Aorta (tissue), 5 donors: ENCODE measurements around the gene RS1. TPM values are rescaled to one million over a fixed set of nuclear protein-coding genes. Genes with fewer than 3 reads are reported as not detected.

Experiments used
- ATAC-seq: fragments of 200-7000 bp; cut with Tn5 transposase; one replicate; pipeline ENCODE4 v1.9.1; 2022; ENCODE audit warnings: moderate library complexity; ENCODE audit not compliant: low FRiP score
- DNase-seq, 2 donors: peaks; one replicate each; pipeline ENCODE4 v3.0.0-alpha.2; 2020
- H3K27ac ChIP-seq, 2 donors: one replicate each; pipeline ENCODE4 v1.5.1; 2013; ENCODE audit warnings: low read length in 2 of 2, mild to moderate bottlenecking in 2 of 2, moderate library complexity in 2 of 2, control low read depth in 1 of 2, inconsistent platforms in 1 of 2, low read depth in 1 of 2
- H3K27me3 ChIP-seq, 2 donors: one replicate each; pipeline ENCODE4 v1.6.1; 2013; ENCODE audit warnings: control low read depth in 1 of 2, low read length in 1 of 2, mild to moderate bottlenecking in 1 of 2, moderate library complexity in 1 of 2; ENCODE audit not compliant: insufficient read depth in 2 of 2, control insufficient read depth in 1 of 2
- H3K36me3 ChIP-seq, 2 donors: one replicate each; pipeline ENCODE4 v1.6.1; 2013; ENCODE audit warnings: control low read depth in 1 of 2, low read length in 1 of 2, mild to moderate bottlenecking in 1 of 2; ENCODE audit not compliant: insufficient read depth in 2 of 2, control insufficient read depth in 1 of 2
- H3K4me1 ChIP-seq, 2 donors: one replicate each; pipeline ENCODE4 v1.6.1; 2013; ENCODE audit warnings: low read length in 2 of 2, control low read depth in 1 of 2, mild to moderate bottlenecking in 1 of 2, moderate library complexity in 1 of 2; ENCODE audit not compliant: insufficient read depth in 2 of 2, control insufficient read depth in 1 of 2
- H3K4me3 ChIP-seq, 2 donors: one replicate each; pipeline ENCODE4 v1.5.1; 2013; ENCODE audit warnings: low read length in 2 of 2, control low read depth in 1 of 2, mild to moderate bottlenecking in 1 of 2
- H3K9me3 ChIP-seq: one replicate; pipeline ENCODE4 v1.6.1; 2013; ENCODE audit warnings: mild to moderate bottlenecking, low read length; ENCODE audit not compliant: control insufficient read depth
- WGBS, 2 donors: extraction: QIAGEN DNeasy Blood & Tissue Kit; methylation state at CpG; one replicate each; pipeline ENCODE4 v1.1.7; 2013; 5-methylcytosine and 5-hydroxymethylcytosine counted together
- intact Hi-C, 2 donors: fragments of 100-400 bp; cut with DNase I; formaldehyde crosslinking; loops; one replicate each; pipeline versions ENCODE4 v1.14.2 to v1.15.0; 2022
- polyA plus RNA-seq, 2 donors: library from polyadenylated mRNA; stranded (reverse); fragments of 200-250 nt; gene quantifications; one replicate each; pipeline ENCODE4 v1.2.3, GENCODE V29; 2013
- total RNA-seq, 2 donors: library from RNA; stranded (reverse); fragmentation: NEBNext Ultra II Directional; extraction: Animal tissue kit (Norgen Biotek cat#: 25700); gene quantifications; one replicate each; pipeline ENCODE4 v1.2.1, GENCODE V29; 2021
- donor health status: healthy with polysubstance abuse.
- donor health status: Bipolar disorder and iron deficiency.
- donor health status: DM: no; HTN: no; CAD: no.
- donor health status: DM: no; HTN: no; CAD: no.
- donor health status: DM: yes; HTN: yes; CAD: no.

The RS1 gene
- total and polyA plus RNA-seq, 4 donors: not detected

DNA sequence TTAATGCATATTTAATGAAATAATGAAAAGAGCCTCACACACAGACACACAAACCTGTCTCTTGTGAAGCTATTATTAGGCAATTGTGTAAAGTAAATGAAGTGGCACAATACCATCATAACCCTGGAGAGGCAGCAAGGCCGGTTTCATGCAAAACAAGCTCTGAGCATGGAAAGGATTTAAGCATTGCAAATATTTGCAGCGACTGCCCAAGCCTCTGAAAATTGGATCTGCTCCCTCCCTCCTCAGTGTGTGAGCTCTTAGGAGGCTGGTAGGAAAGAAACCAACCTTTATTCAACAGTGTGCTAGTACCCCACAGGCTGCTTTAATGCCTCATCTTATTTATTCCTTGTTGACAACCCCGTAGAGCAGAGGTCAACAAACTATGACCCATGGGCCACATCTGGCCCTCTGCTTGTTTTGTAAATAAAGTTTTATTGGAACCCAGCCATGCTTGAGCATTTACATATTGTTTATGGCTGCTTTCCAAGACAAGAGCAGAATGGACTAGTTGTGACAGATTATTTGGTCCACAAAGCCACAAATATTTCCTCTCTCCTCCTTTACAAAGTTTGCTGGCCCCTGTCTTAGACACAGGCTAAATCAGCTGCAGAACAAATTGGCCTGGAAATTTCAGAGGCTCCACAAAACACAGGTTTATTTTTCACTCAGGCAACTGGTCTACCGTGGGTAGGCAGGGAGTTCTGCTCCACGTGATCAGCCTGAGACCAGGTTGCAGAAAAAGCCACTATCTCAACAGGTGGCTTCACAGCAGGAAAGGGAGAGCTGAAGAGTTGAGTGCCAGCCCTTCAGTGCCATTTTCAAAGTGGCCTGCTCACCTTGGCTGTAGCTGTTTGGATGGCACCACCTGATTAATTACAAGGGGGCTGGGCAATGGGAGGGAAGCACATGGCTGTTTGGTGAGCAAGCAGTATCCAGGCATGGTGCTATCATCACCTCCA lies 16.8 kb downstream of the RS1 start:
- H3K4me1 ChIP-seq: no peaks in the 10 kb centered on the region
- H3K27me3 ChIP-seq: no peaks in the 10 kb centered on the region
- H3K36me3 ChIP-seq: no peaks in the 10 kb centered on the region
- no peaks in the 10 kb centered on the region for H3K9me3 ChIP-seq
- ATAC-seq: no peak
- DNase-seq: no peak
- intact Hi-C loops: no loop called here
- H3K27ac ChIP-seq: no peak overlapping the region
- WGBS, 2 donors: 34 to 35% methylated on average over 5 of the region's 5 CpGs
- no peak overlapping the region for H3K4me3 ChIP-seq

- intact Hi-C loops: no loop called here
- Histone ChIP-seq H3K27me3 (no peaks in the 10 kb centered on the region), H3K4me3 (no peak overlapping the region), H3K9me3 (no peaks in the 10 kb centered on the region), H3K27ac (no peak overlapping the region), H3K4me1 (no peaks in the 10 kb centered on the region), H3K36me3 (no peaks in the 10 kb centered on the region)
- no peak for ATAC-seq
- no peak for DNase-seq
Observed at GRCh38 chrX:18652636-18653035, 19.3 kb downstream of the RS1 start.

DNA sequence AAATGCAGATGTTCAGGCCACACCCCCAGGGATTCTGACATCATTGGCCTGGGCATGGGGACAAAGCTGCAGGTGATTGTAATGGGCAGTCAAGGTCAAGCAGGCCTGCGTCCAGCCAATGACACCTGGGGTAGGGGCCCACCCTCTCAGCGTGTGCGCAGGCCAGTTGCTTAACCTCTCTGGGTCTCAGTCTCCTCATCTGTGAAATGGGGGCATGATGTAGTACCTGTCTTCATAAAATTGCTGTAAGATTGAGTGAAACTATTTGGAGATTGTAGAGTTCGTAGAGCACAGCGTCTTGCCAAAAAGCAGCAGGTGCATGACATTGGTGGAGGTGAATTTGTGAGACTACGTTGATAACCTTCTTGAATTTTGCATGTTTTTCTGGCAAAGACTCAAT lies 21.2 kb downstream of the RS1 start:
- no peak for DNase-seq
- Histone ChIP-seq H3K4me3 (no peak overlapping the region), H3K27me3 (no peaks in the 10 kb centered on the region), H3K27ac (no peak overlapping the region), H3K4me1 (no peaks in the 10 kb centered on the region), H3K36me3 (no peaks in the 10 kb centered on the region), H3K9me3 (no peaks in the 10 kb centered on the region)
- intact Hi-C loops: no loop called here
- no peak for ATAC-seq
- WGBS, 2 donors: 93 to 96% methylated on average over 6 of the region's 6 CpGs

GRCh38 chrX:18649498-18649951 lies 22.4 kb downstream of the RS1 start:
- 51 to 74% methylated on average over 9 of the region's 9 CpGs for WGBS, 2 donors
- DNase-seq: no peak
- no peak for ATAC-seq

DNA sequence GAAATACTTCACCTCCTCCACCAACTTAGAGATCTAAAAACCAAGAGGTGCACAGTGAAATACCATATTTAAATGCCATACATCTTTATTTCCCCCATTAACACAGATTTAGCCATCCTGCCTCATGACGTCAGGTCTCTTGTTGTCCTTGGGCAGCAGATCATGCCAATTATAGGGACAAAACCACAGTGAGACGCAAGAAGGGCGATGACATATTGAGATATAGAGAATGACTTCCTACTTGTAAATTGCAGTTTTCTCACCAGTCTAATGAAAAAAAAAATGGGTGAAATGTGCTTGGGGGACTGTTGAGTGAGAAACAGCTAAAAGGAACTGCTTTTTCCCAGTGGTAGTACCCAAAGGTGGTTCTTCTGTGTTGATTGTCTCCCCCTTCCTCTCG lies 24.3 kb downstream of the RS1 start:
- Histone ChIP-seq H3K9me3 (no peaks in the 10 kb centered on the region), H3K4me3 (no peak overlapping the region), H3K27ac (no peak overlapping the region), H3K27me3 (no peaks in the 10 kb centered on the region), H3K4me1 (no peaks in the 10 kb centered on the region), H3K36me3 (no peaks in the 10 kb centered on the region)
- no peak for DNase-seq
- intact Hi-C loops: no loop called here
- no peak for ATAC-seq
- 80 to 85% methylated on average over 4 of the region's 4 CpGs for WGBS, 2 donors

More at GRCh38 chrX:18649498-18649951, 22.4 kb downstream of the RS1 start:
- no peaks in the 10 kb centered on the region for H3K9me3 ChIP-seq
- intact Hi-C loops: no loop called here
- H3K4me3 ChIP-seq: no peak overlapping the region
- no peaks in the 10 kb centered on the region for H3K27me3 ChIP-seq
- H3K4me1 ChIP-seq: no peaks in the 10 kb centered on the region
- no peaks in the 10 kb centered on the region for H3K36me3 ChIP-seq
- H3K27ac ChIP-seq: no peak overlapping the region

GRCh38 chrX:18643853-18644252 lies 28.1 kb downstream of the RS1 start:
- ATAC-seq (no peak), DNase-seq (no peak)
- Histone ChIP-seq H3K4me3 (no peak overlapping the region), H3K27ac (no peak overlapping the region), H3K36me3 (no peaks in the 10 kb centered on the region), H3K9me3 (no peaks in the 10 kb centered on the region), H3K4me1 (no peaks in the 10 kb centered on the region), H3K27me3 (no peaks in the 10 kb centered on the region)
- intact Hi-C loops: no loop called here
- 62 to 86% methylated on average over 3 of the region's 3 CpGs for WGBS, 2 donors

DNA sequence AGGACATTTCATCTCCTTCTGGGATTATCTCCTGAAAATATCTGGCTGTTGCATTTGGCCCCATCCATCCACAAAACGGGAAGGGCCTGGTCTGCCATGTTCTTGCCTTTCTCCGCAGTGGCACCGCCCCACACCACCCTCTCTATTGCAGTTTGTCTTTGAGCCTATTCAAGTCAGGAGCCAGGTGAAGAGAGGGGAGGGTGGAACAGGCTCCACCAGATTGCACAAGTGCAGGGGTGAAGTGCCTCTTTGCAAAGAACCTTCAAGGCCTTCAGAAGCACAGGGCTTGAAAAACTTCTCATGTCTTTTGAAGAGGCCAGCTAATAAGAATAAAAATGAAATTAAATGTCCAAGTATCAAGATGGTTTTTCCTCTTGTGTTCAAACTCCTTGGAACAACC lies 28.7 kb downstream of the RS1 start:
- no peaks in the 10 kb centered on the region for H3K9me3 ChIP-seq
- H3K4me1 ChIP-seq: no peaks in the 10 kb centered on the region
- DNase-seq: no peak
- WGBS, 2 donors: 83 to 95% methylated on average over 3 of the region's 3 CpGs
- no peak for ATAC-seq
- intact Hi-C loops: no loop called here
- no peaks in the 10 kb centered on the region for H3K27me3 ChIP-seq
- no peak overlapping the region for H3K27ac ChIP-seq
- no peak overlapping the region for H3K4me3 ChIP-seq
- no peaks in the 10 kb centered on the region for H3K36me3 ChIP-seq

- Histone ChIP-seq H3K36me3 (no peaks in the 10 kb centered on the region), H3K4me3 (no peak overlapping the region), H3K27me3 (no peaks in the 10 kb centered on the region), H3K27ac (no peak overlapping the region), H3K4me1 (no peaks in the 10 kb centered on the region), H3K9me3 (no peaks in the 10 kb centered on the region)
- peak; percentile 19 for ATAC-seq
- 40 to 60% methylated on average over 10 of the region's 10 CpGs for WGBS, 2 donors
- intact Hi-C loops: no loop called here
- no peak for DNase-seq
Observed at GRCh38 chrX:18640686-18641085, 31.2 kb downstream of the RS1 start.

DNA sequence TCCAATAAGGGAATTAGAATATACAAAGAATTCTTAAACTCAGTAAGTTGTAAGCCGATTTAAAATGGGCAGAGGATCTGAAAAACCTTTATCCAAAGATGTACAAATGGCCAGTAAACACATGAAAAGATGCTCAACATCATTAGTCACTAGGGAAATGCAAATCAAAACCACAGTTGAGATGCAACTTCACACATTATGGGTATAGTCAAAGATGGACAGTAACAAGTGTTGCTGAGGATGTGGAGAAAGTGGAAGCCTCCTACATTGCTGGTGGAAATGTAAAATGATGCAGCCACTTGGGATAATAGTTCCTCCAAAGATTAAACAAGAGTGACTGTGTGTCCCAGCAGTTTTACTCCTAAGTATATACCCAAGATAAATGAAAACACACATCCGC lies 32.6 kb downstream of the RS1 start:
- 91 to 98% methylated on average over 2 of the region's 2 CpGs for WGBS, 2 donors
- H3K36me3 ChIP-seq: no peaks in the 10 kb centered on the region
- H3K4me1 ChIP-seq: no peaks in the 10 kb centered on the region
- H3K4me3 ChIP-seq: no peak overlapping the region
- intact Hi-C loops: no loop called here
- DNase-seq: no peak
- H3K9me3 ChIP-seq: no peaks in the 10 kb centered on the region
- no peak overlapping the region for H3K27ac ChIP-seq
- no peaks in the 10 kb centered on the region for H3K27me3 ChIP-seq
- ATAC-seq: no peak
